GM21619 (cell line): ENCODE results near the gene CSRP2.
A peak's percentile ranks its signal among the peaks of the same experiment; 100 is the strongest.

Experiments
- ATAC-seq: cut with Tn5 transposase; IDR thresholded peaks from one replicate; pipeline ENCODE4 v1.9.1; 2021; ENCODE audit not compliant: unreplicated experiment

The CSRP2 gene

DNA sequence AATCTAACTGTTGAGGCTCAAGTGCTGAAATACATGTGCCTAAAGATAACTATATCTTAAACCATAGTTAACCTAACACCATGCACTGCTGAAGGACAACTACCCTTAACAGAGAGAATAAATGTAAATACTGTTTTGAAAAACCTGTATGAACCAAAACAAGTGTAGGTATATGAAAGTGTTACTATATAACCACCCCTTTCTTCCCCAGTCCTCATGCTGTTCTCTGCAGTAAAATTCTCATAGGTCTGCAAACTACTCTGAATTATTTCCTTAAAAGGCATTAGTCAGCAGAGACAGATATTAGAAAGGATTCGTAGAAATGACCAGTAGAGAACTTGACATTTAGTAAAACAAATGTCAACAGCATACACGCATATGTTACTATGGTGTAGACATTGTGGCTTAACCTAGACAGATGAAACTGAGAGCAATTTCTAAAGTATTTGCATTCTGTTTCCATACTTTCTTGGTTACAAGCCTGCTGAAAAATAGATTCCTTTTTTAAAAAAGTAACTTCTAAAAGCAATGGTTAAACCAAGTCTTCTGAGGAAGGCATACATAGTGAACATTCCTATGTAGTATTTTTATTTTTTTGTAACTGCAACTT, 13.9 kb downstream of the CSRP2 start:
- ATAC-seq = peak; percentile 82

DNA sequence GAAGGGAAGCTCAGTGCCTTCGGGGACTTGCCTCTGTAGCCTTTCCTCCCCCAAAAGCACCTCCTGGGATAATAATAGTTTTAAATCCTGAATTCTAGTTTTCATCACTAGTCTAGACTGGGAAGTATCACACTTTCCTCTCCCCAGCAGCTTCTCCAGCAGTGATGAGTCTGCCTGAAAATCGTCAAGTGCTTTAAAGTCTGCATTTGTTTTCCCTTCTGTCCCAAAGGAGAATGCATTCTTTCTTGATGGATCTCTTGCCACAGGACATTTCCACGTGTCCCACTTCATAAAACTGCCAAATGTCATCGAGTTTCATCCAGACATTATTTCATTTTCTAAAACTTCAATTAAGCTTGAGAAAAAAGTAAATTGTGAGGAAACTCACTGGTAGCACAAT, 15.0 kb downstream of the CSRP2 start:
- ATAC-seq = no peak

GRCh38 chr12:76863005-76863670, 15.7 kb downstream of the CSRP2 start:
- ATAC-seq = no peak

DNA sequence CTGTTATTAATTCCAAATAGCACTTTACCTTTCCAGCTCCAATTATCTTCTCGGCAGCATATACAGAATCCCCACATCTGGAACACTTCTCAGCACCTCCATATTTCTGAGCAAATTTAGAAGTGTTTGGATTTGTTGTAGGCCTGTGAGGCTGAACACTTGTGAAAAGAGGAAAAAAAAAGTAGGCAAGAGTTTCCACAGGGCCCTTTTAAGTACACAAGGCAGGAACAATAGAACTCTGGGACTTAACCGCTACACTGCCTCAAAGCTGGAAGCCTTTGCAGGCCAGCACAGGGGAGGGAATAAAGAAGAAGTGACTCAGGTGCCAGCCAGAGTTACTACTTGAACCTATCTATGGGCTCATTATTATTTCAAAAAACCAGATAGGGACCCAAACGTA, 18.6 kb downstream of the CSRP2 start:
- no peak for ATAC-seq

- peak; percentile 46 for ATAC-seq
Measured at GRCh38 chr12:76859611-76860010, 19.2 kb downstream of the CSRP2 start.

GRCh38 chr12:76856018-76856644, 22.7 kb downstream of the CSRP2 start:
- ATAC-seq = no peak

- ATAC-seq = no peak
Measured at GRCh38 chr12:76855271-76855670, 23.5 kb downstream of the CSRP2 start.

DNA sequence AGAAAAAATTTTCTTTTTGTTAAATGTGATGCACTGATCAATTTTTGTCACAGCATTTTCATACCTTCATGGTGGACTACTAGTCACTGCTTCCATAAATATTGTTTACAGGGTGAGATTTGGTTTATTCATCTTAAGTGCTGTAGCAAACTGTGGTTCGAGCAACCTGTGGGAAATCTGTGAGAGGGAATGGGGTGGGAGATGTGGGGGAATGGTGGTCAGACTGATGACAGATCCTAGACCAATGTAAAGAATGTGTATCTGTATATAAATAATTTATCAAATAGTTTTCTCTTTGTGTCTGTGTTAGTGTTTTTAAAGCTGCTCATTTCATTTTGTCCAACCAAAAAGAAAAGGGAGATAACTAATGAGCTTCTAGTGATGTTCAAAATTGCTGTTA, 26.7 kb downstream of the CSRP2 start:
- ATAC-seq = no peak

DNA sequence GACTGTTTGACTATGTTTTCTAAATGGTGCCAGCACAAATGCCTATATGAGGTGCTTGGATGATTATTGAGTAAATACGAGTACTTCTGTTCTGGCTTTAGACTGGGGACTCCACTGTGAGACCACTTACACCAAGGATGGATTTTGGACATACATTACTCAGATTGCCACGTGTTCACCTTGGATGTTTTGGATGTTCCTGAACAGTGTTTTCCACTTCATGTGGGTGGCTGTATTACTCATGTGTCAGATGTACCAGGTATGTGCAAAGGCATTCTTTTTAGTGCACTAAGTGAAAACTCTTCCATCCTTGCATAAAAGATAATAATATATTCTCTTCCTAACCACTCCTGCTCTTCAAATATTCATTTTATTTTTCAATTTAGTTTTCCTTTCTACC, 30.7 kb downstream of the CSRP2 start:
- ATAC-seq = no peak

- ATAC-seq = no peak
Measured at GRCh38 chr12:76847260-76847659, 31.6 kb downstream of the CSRP2 start.

DNA sequence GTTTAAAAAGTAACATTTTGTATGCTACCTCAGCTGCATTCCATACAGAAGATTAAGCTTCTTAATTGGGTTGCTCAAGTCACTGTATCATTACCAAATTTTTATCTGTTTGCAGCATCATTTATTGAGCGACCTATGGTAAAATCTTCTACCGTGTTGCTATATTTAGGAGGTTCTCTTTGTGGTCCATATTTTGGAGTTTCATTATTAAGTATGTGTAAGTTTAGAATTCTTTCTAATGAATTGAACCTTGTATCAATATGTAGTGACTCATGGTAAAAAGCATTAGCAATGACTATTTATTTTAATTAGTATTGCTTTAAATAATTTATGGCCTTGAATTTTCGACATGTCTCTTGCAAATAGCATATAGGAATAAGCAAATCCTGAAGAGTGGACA, 42.2 kb downstream of the CSRP2 start:
- ATAC-seq = no peak

DNA sequence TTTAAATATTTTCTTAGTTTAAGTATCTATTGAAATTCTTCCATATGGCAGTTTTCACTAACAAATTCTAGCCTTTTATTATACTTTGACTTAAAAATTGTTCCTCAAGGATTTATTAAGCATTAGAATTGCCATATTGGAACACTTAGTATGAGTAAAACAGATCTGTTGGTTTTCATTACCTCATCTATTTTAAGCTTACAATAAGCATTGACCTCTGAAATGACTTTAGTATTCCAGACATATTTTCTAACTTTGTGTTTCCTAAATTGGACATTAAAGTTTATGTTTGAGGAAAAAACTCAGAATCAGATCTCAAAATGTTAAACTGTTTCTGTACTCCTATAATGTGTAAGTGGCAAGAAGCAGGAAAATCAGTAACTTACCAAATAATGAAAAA, 48.4 kb downstream of the CSRP2 start:
- no peak for ATAC-seq

DNA sequence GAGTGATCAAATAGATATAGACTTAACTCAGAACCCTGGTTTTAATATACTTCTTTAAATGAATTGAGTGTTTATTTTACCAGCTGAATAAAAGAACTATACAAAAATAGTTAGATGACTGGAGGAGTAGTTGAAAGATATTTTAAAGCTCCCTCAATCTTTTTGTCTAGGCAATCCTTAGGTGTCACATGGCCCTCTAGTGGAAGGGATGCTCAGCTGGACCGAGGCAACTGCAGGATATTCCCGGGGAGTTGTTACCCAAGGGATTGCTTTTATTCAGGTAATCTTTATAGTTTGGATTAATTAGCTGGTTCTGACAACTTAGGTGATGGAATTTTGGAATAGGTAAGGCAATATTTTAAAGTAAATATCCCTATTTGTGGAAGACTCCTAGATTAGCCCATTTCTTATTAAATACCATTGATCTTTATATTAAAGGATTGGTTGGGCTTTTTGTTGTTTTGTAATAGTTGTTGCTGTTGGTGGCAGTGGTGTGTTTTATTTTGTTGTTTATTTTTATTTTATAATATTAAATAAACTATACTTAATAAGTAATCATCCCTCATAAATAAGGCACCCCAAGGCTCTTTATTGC, 57.8 kb downstream of the CSRP2 start:
- ATAC-seq = no peak

DNA sequence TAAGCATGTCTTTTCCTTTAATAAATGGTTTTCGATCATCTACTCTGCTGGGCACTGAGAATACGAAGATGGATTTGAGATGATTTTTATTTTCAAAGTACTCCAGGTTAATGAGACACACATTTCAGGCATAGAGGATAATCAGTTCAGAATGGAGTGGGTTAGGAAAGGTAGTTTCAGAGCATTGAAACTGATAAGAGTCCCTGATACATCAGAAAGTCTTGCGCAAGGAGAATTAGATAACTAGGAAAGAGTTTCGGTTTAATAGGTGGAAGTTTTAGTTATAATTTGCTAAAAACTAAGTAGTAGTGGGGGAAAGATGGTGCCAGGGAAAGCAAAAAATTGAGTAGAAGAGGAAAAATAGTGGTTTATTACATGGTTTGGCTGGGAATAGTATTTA, 64.8 kb downstream of the CSRP2 start:
- no peak for ATAC-seq

GRCh38 chr12:76813265-76813664, 65.6 kb downstream of the CSRP2 start:
- no peak for ATAC-seq

GRCh38 chr12:76811976-76812375, 66.8 kb downstream of the CSRP2 start:
- no peak for ATAC-seq

GRCh38 chr12:76810671-76811419, 68.0 kb downstream of the CSRP2 start:
- no peak for ATAC-seq
